Measurements from ENCODE around the gene NEO1. TPM values are rescaled to one million over a fixed set of nuclear protein-coding genes. Genes with fewer than 3 reads are reported as not detected.
"Not testable (repeated sequence)": the region's sequence is repeated elsewhere in the genome, so short reads cannot be mapped to it uniquely, and the experiment has no call there.

Gene NEO1
- total RNA-seq, 1 donor from 2014 or later: 5.6 TPM

DNA sequence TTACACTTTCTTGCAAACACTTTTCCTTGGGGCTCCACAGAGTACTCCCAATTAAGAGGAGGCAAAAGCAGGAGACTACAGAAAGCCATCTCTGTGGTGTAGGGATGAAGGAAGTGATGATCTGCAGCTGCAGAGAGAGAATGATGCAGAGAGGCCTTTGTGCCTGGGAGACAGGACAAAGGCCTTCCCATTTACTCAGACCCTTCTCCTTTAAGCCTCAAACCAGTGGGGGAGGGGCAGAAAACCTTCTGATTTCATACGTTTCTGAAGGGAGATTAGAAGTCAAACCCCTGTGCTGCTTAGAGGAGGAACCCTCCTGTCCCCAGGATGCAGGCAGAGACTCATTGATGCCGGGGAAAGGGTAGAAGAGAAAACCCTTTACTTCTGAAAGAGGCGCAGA is 130.8 kb downstream of the NEO1 start:
- intact Hi-C loops (cut with micrococcal nuclease): no loop called here

GRCh38 chr15:73190189-73190601 is 137.9 kb downstream of the NEO1 start:
- intact Hi-C loops (cut with micrococcal nuclease): no loop called here

DNA sequence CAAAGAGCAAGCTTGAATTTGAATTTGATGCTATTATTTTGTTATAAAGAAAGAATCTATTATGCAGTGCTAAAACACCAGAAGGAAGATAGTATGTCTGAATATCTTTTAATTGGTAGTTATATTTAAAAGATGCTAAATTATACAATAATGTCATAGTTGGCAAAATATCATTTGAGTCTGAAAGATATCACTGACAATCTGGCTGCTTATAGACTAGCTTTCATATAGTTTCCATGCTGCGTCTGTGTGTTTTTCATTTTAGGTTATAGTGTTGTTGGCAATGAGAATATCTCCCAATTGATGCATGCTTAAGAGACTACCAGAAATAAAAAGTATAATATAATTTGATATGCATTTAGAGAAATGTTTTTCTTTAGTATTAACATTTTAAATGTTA is 142.9 kb downstream of the NEO1 start:
- intact Hi-C loops (cut with micrococcal nuclease): no loop called here

DNA sequence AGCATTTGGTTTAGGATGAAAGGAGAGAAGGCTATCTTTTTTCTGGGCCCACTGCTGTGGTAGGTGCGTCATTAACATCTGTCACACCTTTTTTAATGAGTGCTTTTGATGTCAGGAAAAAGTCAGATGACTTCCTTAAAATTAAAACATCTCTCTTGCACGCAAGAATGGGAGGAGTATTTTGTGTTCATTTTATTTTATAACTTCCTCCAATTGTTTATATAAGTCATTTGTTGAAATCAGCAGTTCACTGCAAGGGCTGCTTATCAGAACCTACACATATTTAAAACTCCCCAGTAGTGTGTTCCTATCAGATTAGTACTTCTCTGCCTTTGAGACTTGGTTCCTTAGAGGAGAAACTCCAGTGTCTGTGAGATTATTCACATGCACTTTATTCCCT is 143.8 kb downstream of the NEO1 start:
- intact Hi-C loops (cut with micrococcal nuclease): no loop called here

- intact Hi-C loops (cut with micrococcal nuclease): no loop called here
Observed at GRCh38 chr15:73200339-73200738, 148.1 kb downstream of the NEO1 start.

DNA sequence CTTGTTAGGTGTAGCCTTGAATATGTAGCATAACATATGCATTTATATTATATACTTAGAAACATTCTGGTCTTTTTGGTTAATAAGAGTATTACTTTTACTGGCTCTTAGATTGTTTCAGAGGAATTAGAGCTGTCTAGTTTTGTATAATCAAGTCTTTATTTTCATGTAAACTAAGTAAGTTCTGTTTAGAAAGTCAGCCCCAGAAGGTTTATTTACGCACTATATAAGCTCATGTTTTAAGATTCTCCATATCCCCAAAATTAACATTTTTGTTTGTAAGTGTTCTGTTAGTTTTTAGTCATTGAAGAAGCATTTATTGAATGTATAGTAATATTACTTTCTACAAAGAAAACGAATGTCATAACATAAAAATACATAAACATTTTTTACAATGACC is 158.4 kb downstream of the NEO1 start:
- intact Hi-C loops (cut with micrococcal nuclease): no loop called here

DNA sequence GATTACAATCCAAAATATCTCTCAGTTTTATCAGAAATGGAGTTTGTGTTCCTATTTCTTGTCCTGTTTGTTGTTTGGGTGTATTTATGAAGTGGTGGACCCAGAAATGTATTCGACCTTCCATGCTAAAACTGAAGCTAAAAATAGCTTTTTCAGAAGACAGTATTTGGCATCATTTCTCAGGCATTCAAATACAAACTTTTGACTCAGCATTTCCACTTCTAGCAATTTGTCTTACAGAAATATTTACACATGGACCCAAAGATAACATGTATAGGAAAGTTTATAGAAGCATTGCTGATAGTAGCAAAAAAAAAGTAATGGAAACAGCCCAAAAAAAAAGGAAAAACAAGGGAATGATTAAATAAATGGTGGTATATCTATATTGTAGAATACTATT is 160.2 kb downstream of the NEO1 start:
- intact Hi-C loops (cut with micrococcal nuclease): no loop called here

GRCh38 chr15:73221450-73221849 is 169.2 kb downstream of the NEO1 start:
- intact Hi-C loops (cut with micrococcal nuclease): not testable (repeated sequence)

- intact Hi-C loops (cut with micrococcal nuclease): no loop called here
Observed at GRCh38 chr15:73225358-73226015, 173.2 kb downstream of the NEO1 start.

GRCh38 chr15:73226093-73226814 is 174.0 kb downstream of the NEO1 start:
- intact Hi-C loops (cut with micrococcal nuclease): no loop called here

GRCh38 chr15:73227433-73228056 is 175.3 kb downstream of the NEO1 start:
- intact Hi-C loops (cut with micrococcal nuclease): no loop called here

DNA sequence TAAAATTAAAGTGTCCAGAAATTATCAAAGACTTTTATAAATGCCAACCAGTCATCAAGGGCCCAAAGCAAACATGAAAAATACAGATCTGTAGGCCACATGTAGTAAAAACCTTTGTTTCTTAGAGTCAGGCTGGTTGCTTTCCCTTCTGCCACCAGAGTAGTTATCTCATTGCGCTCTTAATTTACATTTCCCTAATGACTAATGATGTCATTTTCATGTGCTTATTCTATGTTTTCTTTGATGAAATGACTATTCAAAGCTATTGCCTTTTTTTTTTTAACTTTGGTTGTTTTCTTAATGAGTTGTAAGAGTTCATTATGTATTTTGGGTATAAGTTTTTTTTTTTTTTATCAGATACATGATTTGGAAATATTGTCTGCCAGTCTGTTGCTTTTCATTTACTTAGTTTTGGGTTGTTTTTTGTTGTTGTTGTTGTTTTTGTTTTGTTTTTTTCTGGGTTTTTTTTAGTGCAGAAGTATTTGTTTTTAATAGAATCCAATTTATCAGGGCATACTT is 175.9 kb downstream of the NEO1 start:
- intact Hi-C loops (cut with micrococcal nuclease): no loop called here

DNA sequence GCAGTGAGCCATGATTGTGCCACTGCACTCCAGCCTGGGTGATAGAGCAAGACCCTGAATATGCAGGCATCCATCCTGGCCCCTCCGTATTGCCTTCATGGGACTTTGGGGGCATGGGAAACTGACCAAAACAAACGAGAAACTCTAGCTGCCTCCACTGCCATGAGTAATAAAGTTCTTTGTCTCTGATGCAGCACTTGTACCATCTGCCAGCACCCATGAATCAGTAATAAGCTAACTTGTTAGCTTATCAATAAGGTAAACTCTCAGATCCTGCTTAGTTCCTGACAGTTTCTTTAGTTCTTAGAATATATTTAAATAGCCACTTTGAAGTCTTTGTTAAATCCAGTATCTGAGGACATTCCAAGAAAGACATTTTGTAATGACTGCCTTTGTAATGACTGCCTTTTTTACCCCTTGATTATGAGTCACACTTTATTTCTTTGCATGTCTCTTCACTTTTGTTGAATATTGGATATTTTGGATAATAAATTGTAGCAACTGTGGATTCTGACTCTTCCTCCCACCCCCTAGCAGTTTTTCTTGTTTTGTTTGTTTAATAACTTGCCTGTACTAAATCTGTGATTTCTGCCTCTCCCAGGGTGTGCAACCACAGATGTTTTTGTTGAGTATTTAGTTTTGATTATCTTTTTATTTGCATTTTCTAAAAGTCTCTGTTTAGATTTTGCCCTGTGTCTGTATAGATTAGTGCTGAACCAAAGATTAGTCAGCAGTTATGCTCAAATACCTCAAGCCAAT is 179.6 kb downstream of the NEO1 start:
- intact Hi-C loops (cut with micrococcal nuclease): no loop called here

GRCh38 chr15:73232776-73233175 is 180.5 kb downstream of the NEO1 start:
- intact Hi-C loops (cut with micrococcal nuclease): no loop called here

- intact Hi-C loops (cut with micrococcal nuclease): no loop called here
Observed at GRCh38 chr15:73233623-73234022, 181.4 kb downstream of the NEO1 start.

- intact Hi-C loops (cut with micrococcal nuclease): no loop called here
Observed at GRCh38 chr15:73237910-73238309, 185.6 kb downstream of the NEO1 start.

DNA sequence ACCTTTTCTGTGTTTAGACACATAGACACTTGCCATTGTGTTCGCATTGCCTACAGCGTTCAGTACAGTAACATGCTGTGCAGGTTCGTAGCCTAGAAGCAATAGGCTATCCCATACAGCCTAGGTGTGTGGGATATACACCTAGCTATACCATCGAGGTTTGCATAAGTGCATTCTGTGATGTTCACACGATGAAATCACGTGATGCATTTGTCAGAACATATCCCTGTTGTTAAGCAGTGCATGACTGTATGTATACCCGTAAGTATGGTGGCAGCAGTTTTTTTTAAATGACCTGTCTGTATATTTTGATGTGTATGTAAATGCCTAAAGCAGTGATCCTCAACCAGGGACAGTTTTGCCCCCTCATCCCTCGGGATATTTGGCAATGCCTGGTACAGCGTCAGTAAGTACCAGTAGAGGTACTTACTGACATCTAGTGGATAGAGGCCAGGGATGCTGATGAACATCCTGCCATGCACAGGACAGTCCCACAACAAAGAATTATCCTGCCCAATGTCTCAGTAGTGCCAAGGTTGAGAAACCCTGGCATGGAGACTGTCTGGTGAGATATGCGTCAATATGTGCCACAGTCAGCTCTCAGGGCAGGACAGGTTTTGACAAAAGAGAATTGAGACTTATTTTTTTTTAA is 187.4 kb downstream of the NEO1 start:
- intact Hi-C loops (cut with micrococcal nuclease): loop anchor here (5.0 kb wide), 4 partner anchors 112 to 457 kb away; partner anchors contain the start of gene ADPGK

GRCh38 chr15:73240866-73241499 is 188.7 kb downstream of the NEO1 start:
- intact Hi-C loops (cut with micrococcal nuclease): loop anchor here (1.0 to 5.0 kb wide), 8 partner anchors 24 to 459 kb away; partner anchors contain the start of gene ADPGK

GRCh38 chr15:73244333-73244732 is 192.1 kb downstream of the NEO1 start:
- intact Hi-C loops (cut with micrococcal nuclease): loop anchor here (1.0 to 5.0 kb wide), 5 partner anchors 117 to 522 kb away; partner anchors contain the start of gene ADPGK

- intact Hi-C loops (cut with micrococcal nuclease): no loop called here
Observed at GRCh38 chr15:73246439-73246838, 194.2 kb downstream of the NEO1 start.
